GM19099 (cell line): ENCODE results near the gene TLK1.

Experiments
- POLR2A ChIP-seq: IDR thresholded peaks from 3 replicates; pipeline ENCODE4 v1.6.1; 2011; ENCODE audit warnings: low read depth; ENCODE audit not compliant: insufficient read length; ENCODE audit errors: extremely low read depth

Gene TLK1

GRCh38 chr2:171158790-171159371 is 1.8 kb downstream of the TLK1 start:
- no peak for TF ChIP-seq POLR2A

GRCh38 chr2:171158036-171158789 is 2.5 kb downstream of the TLK1 start:
- TF ChIP-seq POLR2A, result no peak

GRCh38 chr2:171157109-171157500 is 3.6 kb downstream of the TLK1 start:
- no peak for TF ChIP-seq POLR2A

- no peak for TF ChIP-seq POLR2A
Observed at GRCh38 chr2:171154348-171154747, 6.3 kb downstream of the TLK1 start.

GRCh38 chr2:171150694-171151285 is 9.9 kb downstream of the TLK1 start:
- TF ChIP-seq POLR2A, result no peak

- TF ChIP-seq POLR2A, result no peak
Observed at GRCh38 chr2:171149986-171150693, 10.6 kb downstream of the TLK1 start.

GRCh38 chr2:171149171-171149938 is 11.3 kb downstream of the TLK1 start:
- TF ChIP-seq POLR2A, result no peak

GRCh38 chr2:171147081-171147480 is 13.6 kb downstream of the TLK1 start:
- TF ChIP-seq POLR2A, result no peak

- no peak for TF ChIP-seq POLR2A
Observed at GRCh38 chr2:171146633-171147032, 14.1 kb downstream of the TLK1 start.

GRCh38 chr2:171146071-171146470 is 14.6 kb downstream of the TLK1 start:
- TF ChIP-seq POLR2A, result no peak

GRCh38 chr2:171143670-171144062 is 17.0 kb downstream of the TLK1 start:
- no peak for TF ChIP-seq POLR2A

GRCh38 chr2:171142398-171142797 is 18.3 kb downstream of the TLK1 start:
- TF ChIP-seq POLR2A, result no peak

GRCh38 chr2:171141320-171141719 is 19.4 kb downstream of the TLK1 start:
- TF ChIP-seq POLR2A, result no peak

- no peak for TF ChIP-seq POLR2A
Observed at GRCh38 chr2:171139860-171140259, 20.8 kb downstream of the TLK1 start.

- no peak for TF ChIP-seq POLR2A
Observed at GRCh38 chr2:171136024-171136423, 24.7 kb downstream of the TLK1 start.
